GM04503 (cell line): ENCODE data around the gene PIPOX.

Experiments
- DNase-seq: peaks from one replicate; pipeline ENCODE4 v3.0.0-alpha.2; 2012; ENCODE audit warnings: low read depth

Gene PIPOX

GRCh38 chr17:29048440-29049368, 5.8 kb downstream of the PIPOX start:
- DNase-seq, result no peak

GRCh38 chr17:29049541-29050145, 6.7 kb downstream of the PIPOX start:
- no peak for DNase-seq

GRCh38 chr17:29050176-29050575, 7.2 kb downstream of the PIPOX start:
- no peak for DNase-seq

- DNase-seq, result no peak
Measured at GRCh38 chr17:29051194-29051593, 8.3 kb downstream of the PIPOX start.

GRCh38 chr17:29051731-29052130, 8.8 kb downstream of the PIPOX start:
- no peak for DNase-seq

GRCh38 chr17:29054835-29055234, 11.9 kb downstream of the PIPOX start:
- DNase-seq, result no peak

- DNase-seq, result no peak
Measured at GRCh38 chr17:29057361-29057760, 14.4 kb downstream of the PIPOX start.

- DNase-seq, result no peak
Measured at GRCh38 chr17:29058391-29058790, 15.4 kb downstream of the PIPOX start.

- DNase-seq, result no peak
Measured at GRCh38 chr17:29059281-29059680, 16.3 kb downstream of the PIPOX start.

GRCh38 chr17:29060475-29060874, 17.5 kb downstream of the PIPOX start:
- DNase-seq, result no peak

GRCh38 chr17:29061036-29061435, 18.1 kb downstream of the PIPOX start:
- no peak for DNase-seq

- no peak for DNase-seq
Measured at GRCh38 chr17:29062215-29062614, 19.3 kb downstream of the PIPOX start.

GRCh38 chr17:29063992-29064391, 21.1 kb downstream of the PIPOX start:
- no peak for DNase-seq

GRCh38 chr17:29066047-29066446, 23.1 kb downstream of the PIPOX start:
- no peak for DNase-seq

- no peak for DNase-seq
Measured at GRCh38 chr17:29066606-29067005, 23.7 kb downstream of the PIPOX start.

GRCh38 chr17:29068818-29069217, 25.9 kb downstream of the PIPOX start:
- no peak for DNase-seq

GRCh38 chr17:29069526-29070041, 26.6 kb downstream of the PIPOX start:
- no peak for DNase-seq

- no peak for DNase-seq
Measured at GRCh38 chr17:29070308-29070707, 27.4 kb downstream of the PIPOX start.

- DNase-seq, result no peak
Measured at GRCh38 chr17:29070781-29071180, 27.8 kb downstream of the PIPOX start.

- DNase-seq, result no peak
Measured at GRCh38 chr17:29071303-29071702, 28.4 kb downstream of the PIPOX start.

- no peak for DNase-seq
Measured at GRCh38 chr17:29073045-29073444, 30.1 kb downstream of the PIPOX start.

GRCh38 chr17:29073520-29073919, 30.6 kb downstream of the PIPOX start:
- DNase-seq, result no peak

GRCh38 chr17:29074488-29074887, 31.5 kb downstream of the PIPOX start:
- no peak for DNase-seq
